GM19468 (cell line): ENCODE measurements around the gene SCG2.
"Not testable (repeated sequence)": the region's sequence is repeated elsewhere in the genome, so short reads cannot be mapped to it uniquely, and the experiment has no call there.

Source experiments
- ATAC-seq: cut with Tn5 transposase; IDR thresholded peaks from one replicate; pipeline ENCODE4 v1.9.1; 2021; ENCODE audit warnings: mild to moderate bottlenecking, moderate library complexity, moderate number of reproducible peaks; ENCODE audit not compliant: unreplicated experiment; ENCODE audit errors: extremely low read depth

Gene SCG2

DNA sequence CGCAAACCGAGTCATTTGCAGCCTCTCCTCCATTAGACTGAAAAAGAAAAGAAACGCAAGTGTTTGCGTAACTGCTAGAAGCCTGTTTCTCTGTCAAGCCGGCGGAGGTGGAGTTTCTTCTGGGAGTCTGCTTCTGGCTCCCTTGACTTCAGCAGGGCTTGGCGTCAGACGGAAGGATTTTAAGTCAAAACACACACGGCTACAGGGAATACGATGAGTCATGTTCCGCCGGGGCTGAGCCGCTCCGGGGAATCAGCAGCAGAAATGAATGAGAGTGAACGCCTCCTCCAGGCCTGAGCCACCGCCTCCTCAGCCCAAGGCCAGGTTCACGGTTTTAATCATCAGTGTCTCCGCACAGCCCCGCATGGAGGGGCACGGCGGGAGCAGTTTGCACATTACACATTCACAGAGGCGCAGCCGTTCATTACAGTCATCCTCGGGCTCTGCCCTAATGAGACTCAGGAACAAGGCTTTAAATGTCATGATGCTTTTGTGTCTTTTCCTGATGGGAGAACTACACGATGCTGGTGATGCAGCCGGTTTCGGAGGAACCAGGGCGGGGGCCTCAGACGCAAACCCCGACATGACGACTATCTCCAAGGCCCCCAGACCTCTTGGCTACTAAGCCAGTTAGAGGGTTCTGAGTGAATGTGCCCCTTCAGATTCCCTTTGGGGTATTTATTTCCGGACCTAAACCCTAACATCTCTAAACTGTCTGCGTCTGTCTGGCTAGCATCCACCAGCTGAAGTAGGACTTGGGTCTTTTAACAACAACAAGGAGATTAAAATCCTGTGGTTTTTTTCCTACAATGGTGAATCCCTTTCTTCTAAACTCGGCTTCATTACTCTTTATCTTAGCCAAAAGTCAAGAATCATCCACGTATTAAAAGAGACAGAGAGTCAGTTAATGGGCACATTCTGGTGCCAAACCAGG is 11.1 kb upstream of the SCG2 start:
- no peak for ATAC-seq

GRCh38 chr2:223612501-223612900 is 10.3 kb upstream of the SCG2 start:
- no peak for ATAC-seq

DNA sequence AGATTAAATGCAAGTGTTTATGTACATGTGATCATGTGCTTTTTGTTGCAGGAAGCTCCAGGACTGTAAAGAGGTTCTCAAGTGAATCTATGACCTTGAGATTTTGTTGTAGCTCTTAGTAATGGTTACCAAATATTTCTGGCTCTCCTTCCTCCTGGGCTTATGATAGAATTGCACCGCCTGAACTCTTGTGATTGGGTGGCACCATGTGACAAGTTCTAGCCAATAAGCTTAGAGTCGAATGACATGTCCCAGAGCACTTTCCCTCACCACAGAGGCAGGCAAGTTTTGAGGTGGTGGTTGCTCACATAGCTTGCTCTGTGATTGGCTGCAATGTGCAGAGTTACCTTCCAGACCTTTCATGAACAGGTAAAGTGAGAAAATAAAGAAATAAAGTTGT is 8.9 kb upstream of the SCG2 start:
- no peak for ATAC-seq

DNA sequence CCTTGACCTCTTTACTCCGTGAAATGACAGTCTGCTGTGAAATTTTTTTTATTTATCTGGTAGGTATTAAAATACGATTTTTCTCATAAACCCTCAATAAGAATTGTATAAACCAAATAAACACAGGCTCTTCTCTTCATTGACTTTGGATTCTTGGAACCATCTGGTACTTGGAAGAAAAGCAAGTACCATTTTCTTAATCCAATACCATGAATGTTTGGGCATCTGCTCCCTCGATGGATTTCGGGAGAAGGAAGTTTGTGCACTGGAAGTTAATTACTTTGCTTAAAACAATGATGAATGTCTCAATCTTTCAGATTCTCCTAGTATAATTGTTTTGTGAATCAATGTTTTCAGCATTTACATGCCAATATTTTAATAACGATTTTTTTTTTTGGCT is 5.3 kb upstream of the SCG2 start:
- ATAC-seq, result no peak

GRCh38 chr2:223606946-223607345 is 4.8 kb upstream of the SCG2 start:
- no peak for ATAC-seq

DNA sequence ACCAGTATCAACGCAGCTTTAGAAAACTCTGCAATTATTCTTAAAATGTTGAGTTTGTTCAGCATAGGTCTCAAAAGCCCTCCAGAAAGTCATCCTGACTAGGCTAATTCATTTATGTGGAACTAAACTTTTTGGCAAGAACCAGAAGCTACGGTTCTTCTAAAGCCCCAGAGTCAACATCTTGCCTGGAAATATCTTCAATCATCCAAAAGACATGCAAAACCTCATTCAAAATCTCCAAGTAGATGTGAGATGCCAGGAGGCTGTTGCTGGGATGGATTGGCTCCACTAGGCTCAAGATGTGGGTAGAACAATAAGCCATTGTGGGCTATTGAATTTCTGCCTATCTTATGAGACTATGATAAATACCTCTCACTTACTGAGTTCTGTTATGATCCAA is 2.1 kb upstream of the SCG2 start:
- no peak for ATAC-seq

GRCh38 chr2:223602972-223603371 is 811 bp upstream of the SCG2 start:
- no peak for ATAC-seq

GRCh38 chr2:223601018-223601417 is 1.1 kb downstream of the SCG2 start:
- ATAC-seq, result no peak

GRCh38 chr2:223599640-223600380 is 2.4 kb downstream of the SCG2 start:
- no peak for ATAC-seq

GRCh38 chr2:223598994-223599639 is 3.0 kb downstream of the SCG2 start:
- no peak for ATAC-seq

DNA sequence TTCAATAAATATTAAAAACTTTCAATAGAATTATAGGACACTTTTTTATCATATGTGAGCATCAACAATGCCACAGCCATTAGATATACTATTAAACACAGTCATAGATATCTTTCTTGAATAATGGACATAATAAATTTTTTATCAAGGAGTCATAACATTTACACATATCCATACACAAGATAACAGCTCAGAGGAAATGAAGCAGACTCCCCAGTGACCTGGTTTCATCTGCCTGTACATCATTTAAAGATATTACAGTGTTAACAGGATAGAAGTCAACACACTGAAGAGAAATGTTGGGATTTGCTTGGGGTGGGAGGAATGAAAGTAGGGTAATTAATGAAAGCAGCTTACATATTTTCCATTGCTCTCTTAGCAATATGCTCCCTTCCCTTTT is 5.1 kb downstream of the SCG2 start:
- no peak for ATAC-seq

DNA sequence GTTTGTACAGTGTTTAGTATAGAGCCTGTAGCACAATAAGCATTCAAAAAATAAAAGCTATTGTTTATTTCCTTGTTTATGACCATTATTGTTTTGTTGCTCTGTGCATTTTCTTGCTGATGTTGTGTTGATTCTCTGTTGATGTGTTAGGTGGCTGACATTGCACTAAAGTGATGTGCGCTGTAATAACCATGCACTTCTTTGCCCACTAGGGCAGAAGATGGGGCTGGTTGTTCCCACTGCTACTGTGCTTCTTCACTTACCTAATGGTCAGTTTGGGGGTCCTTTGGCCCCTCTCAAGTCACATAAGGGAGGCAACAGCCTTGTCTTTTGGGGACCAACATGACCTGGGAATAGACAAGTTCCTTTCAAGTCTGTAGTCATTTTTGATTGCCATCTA is 6.0 kb downstream of the SCG2 start:
- ATAC-seq, result no peak

- no peak for ATAC-seq
Observed at GRCh38 chr2:223594831-223595230, 7.3 kb downstream of the SCG2 start.

GRCh38 chr2:223594259-223594658 is 7.9 kb downstream of the SCG2 start:
- no peak for ATAC-seq

- not testable (repeated sequence) for ATAC-seq
Observed at GRCh38 chr2:223592689-223593088, 9.5 kb downstream of the SCG2 start.

- no peak for ATAC-seq
Observed at GRCh38 chr2:223591596-223591995, 10.6 kb downstream of the SCG2 start.

DNA sequence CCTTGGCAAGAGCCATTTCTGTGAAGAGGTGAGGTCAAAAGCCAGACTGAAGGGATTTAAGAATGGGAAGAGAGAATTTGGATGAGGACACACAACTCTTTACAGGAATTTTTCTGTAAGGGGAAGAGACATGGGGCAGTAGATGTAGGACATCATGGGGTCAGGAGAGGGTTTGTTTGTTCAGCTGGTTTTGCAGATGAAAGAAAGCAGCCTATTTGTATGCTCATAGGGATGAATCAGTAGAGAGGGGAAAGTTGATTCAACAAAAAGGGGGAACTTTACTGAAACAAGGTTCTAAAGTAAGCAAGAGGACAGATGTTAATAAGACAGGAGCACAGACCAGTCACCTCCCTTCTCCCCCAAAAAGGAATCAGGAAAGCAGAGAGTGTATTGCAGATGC is 11.2 kb downstream of the SCG2 start:
- no peak for ATAC-seq

DNA sequence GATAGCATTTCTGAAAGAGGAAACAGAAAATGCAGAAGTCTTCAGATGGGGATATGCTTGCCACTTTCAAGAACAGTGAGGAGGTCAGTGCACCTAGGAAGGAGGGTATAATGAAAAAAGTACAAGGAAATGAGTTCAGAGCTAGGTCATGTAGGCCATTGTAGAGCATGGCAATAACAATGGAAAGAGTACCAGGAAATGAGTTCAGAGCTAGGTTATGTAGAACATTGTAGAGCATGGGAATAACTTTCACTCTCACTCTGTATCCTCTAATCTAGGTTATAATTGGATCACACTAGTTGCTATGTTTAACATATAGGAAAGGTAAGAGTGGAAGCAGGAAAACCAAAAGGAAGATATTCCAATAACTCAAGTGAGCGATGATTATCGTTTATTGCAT is 12.3 kb downstream of the SCG2 start:
- no peak for ATAC-seq

GRCh38 chr2:223588251-223588650 is 13.9 kb downstream of the SCG2 start:
- no peak for ATAC-seq

GRCh38 chr2:223587301-223587700 is 14.9 kb downstream of the SCG2 start:
- no peak for ATAC-seq

DNA sequence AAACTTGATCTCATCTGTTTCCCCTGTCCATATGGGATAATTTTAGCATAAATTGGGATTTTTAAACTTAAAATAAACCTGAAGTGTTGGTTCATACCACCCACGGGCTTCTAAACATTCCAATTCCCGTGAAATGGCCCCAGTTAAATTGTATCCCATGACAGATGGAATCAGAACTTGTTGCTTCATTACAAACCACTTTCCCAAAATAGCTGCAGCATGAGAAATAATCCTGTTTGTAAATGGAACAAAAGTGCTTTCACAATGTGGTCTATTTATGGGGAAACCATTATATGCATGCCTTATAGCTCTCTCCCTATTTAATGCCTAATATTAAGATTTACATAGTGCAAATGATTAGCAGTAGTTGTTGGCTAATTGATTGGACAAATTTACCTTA is 15.9 kb downstream of the SCG2 start:
- no peak for ATAC-seq
